Measurements from ENCODE around the gene GNG12. TPM values are rescaled to one million over a fixed set of nuclear protein-coding genes. Genes with fewer than 3 reads are reported as not detected.

Gene GNG12
- total RNA-seq, 4 donors from 2014 or later, result 89.6 to 129 (median 90.9) TPM

DNA sequence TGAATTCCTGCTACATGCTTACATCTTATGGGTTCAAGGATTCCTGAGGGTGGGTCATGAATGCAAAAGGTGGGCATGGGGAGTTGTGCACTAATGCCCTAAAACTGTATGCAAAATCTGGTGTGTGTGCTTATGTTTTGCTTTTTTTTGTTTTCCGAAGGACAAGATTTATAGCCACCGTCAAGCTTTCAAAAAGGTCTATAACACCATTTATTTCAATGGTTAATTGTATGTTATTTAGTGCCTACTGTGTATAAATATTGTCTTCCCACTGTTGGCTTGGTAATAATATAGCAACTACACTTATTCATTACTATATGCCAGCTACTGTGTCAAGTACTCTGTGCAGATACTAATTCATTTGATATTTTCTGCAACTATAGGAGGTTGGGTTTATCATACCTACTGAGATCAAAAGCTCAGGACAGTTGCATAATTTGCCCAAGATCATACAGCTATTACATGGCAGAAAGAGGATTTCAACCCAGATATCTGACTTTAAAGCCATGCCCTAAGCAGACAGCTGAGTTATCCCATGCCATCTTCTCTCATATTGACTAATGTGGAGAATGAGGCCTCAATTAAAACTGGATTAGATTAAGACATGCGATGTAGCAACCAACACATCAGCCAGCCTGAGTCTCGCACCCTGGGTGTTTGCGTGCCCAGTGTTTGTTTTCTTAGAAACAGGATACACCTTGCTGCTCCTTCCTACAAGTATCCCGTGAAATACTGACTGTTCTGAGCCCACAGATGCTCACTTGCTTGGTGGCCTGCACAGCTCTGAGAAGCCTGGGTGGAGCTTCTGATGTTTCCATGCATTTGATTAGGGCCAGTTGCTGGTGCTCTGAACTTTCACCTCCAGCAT, 113.7 kb downstream of the GNG12 start:
- Histone ChIP-seq H3K4me1 (peaks cover 54% of the 10 kb centered on the region), H3K9me3 (no peaks in the 10 kb centered on the region), H3K4me3 (no peak overlapping the region), H3K27me3 (no peaks in the 10 kb centered on the region), H3K36me3 (no peaks in the 10 kb centered on the region), H3K27ac (no peak overlapping the region)
- WGBS, result 77% methylated on average over 6 of the region's 6 CpGs
- TF ChIP-seq, protein P1, sequence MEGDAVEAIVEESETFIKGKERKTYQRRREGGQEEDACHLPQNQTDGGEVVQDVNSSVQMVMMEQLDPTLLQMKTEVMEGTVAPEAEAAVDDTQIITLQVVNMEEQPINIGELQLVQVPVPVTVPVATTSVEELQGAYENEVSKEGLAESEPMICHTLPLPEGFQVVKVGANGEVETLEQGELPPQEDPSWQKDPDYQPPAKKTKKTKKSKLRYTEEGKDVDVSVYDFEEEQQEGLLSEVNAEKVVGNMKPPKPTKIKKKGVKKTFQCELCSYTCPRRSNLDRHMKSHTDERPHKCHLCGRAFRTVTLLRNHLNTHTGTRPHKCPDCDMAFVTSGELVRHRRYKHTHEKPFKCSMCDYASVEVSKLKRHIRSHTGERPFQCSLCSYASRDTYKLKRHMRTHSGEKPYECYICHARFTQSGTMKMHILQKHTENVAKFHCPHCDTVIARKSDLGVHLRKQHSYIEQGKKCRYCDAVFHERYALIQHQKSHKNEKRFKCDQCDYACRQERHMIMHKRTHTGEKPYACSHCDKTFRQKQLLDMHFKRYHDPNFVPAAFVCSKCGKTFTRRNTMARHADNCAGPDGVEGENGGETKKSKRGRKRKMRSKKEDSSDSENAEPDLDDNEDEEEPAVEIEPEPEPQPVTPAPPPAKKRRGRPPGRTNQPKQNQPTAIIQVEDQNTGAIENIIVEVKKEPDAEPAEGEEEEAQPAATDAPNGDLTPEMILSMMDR (IDR thresholded peaks at IDR 0.05), result no peak
- TF ChIP-seq POLR2A (IDR thresholded peaks at IDR 0.05) (no peak), EP300 (IDR thresholded peaks at IDR 0.05) (no peak), POLR2AphosphoS5 (IDR thresholded peaks at IDR 0.05) (no peak)
- DNase-seq (ENCODE audit: low spot score in 2 of 2), result no peak

DNA sequence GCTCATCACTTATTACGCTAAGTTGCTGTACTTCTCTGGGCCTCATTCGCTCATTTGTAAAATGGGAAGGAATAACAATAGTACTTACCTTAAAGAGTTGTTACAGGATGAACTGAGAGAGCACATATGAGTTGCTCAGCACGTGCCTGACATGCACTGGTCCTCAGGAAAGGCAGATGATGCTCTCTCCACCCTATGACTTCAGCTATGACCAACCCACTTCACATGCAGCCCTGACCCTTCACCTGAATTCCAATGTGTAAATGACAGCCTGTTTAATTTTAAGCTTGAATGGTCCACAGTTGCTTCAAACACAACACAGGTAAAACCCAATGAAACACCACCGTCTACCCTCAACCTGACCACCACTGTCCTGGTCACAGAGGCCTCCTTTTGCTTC, 115.4 kb downstream of the GNG12 start:
- no peak for DNase-seq (ENCODE audit: low spot score in 2 of 2)
- Histone ChIP-seq H3K27me3 (no peaks in the 10 kb centered on the region), H3K4me1 (peaks cover 54% of the 10 kb centered on the region), H3K36me3 (no peaks in the 10 kb centered on the region), H3K9me3 (no peaks in the 10 kb centered on the region), H3K27ac (no peak overlapping the region), H3K4me3 (no peak overlapping the region)
- TF ChIP-seq EP300 (IDR thresholded peaks at IDR 0.05) (no peak), POLR2A (IDR thresholded peaks at IDR 0.05) (no peak), POLR2AphosphoS5 (IDR thresholded peaks at IDR 0.05) (no peak)
- TF ChIP-seq, protein P1 (IDR thresholded peaks at IDR 0.05), result no peak
- WGBS, result 93% methylated on average over 4 of the region's 4 CpGs

DNA sequence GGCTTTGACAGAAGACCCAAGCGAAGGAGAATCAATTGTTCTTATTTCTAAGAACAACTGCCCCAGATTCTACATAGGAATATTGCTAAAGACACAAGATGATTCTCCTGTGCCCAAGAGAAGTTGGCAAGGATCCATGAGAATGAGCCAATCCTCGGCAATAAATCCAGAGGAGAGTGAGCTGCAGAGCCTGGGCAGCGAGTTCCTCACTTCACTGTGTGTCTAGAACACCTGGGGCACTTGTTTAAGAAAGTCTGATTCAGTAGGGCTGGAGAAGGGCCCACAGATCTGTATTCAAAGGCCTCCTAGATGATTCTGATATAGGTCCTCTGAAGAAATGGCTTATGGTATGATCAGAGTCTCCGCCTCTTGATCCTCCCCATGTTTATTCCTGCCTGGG, 116.5 kb downstream of the GNG12 start:
- no peak overlapping the region for H3K4me3 ChIP-seq
- H3K4me1 ChIP-seq, result peaks cover 57% of the 10 kb centered on the region
- TF ChIP-seq EP300 (IDR thresholded peaks at IDR 0.05), result no peak
- no peak for DNase-seq (ENCODE audit: low spot score in 2 of 2)
- H3K9me3 ChIP-seq, result no peaks in the 10 kb centered on the region
- no peaks in the 10 kb centered on the region for H3K36me3 ChIP-seq
- peak overlapping the region; percentile 3 for H3K27ac ChIP-seq
- H3K27me3 ChIP-seq, result no peaks in the 10 kb centered on the region
- 36% methylated on average over 4 of the region's 4 CpGs for WGBS

DNA sequence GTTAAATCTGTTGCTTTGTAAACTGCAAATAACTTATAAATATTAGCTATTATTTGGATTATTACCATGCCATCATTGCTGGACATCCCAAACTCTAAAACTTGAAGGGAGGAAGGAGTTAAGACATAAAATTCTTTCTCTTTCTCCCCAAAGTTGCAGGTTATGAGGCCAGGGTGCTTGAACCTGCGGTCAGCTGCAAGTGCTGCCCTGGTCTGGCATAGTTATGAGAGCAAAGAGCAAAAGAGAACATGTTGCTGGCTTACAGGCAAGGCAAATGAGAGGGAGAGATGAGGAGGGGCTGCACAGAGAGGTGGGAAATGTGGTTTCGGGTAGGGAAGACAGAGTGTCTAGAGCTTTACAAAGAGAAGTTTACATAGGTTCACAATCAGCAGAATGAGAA, 117.4 kb downstream of the GNG12 start:
- no peak overlapping the region for H3K27ac ChIP-seq
- WGBS, result 87% methylated on average over 2 of the region's 2 CpGs
- peaks cover 59% of the 10 kb centered on the region for H3K4me1 ChIP-seq
- H3K36me3 ChIP-seq, result no peaks in the 10 kb centered on the region
- no peaks in the 10 kb centered on the region for H3K27me3 ChIP-seq
- DNase-seq (ENCODE audit: low spot score in 2 of 2), result no peak
- TF ChIP-seq POLR2AphosphoS5 (IDR thresholded peaks at IDR 0.05), result no peak
- TF ChIP-seq EP300 (IDR thresholded peaks at IDR 0.05), result no peak
- TF ChIP-seq, protein P1 (IDR thresholded peaks at IDR 0.05), result no peak
- no peaks in the 10 kb centered on the region for H3K9me3 ChIP-seq
- H3K4me3 ChIP-seq, result no peak overlapping the region

DNA sequence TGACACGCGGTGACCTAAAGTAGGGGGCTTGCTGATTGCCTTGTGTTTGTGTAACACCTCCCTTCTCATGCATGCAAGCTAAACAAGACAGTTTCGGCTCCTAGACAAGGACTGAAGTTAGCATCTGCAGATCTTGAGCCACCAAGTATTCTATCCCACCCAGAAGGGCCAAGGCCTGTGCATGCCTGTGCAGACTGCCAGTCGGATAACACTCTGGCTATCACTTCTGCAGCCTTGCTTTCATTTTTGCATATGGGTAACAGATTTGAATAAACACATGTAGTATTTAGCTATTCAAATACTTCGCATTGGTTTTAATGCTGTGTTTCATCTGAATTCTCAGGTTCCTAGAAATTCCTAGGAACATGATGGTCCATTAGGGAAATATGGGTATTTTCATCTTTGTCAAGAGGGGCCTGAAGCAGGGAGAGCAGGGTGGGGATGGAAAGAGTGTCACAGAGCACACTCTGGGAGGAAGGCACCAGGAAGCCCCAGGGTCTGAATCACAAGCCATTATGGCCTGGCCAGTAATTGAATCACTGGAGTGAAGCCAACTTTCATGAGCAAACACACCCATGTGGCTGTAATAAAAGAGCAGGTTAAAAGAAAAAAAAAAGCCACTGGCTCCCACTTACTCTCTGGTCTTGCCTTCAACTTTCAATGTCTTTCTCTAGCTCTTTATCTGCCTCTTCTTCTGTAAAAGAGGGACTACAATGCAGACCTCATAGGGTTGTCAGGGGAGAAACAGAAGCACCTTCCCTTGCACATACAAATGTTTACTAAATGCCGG, 120.0 kb downstream of the GNG12 start:
- Histone ChIP-seq H3K4me1 (peaks cover 66% of the 10 kb centered on the region), H3K27me3 (no peaks in the 10 kb centered on the region), H3K4me3 (no peak overlapping the region), H3K27ac (no peak overlapping the region), H3K9me3 (no peaks in the 10 kb centered on the region), H3K36me3 (no peaks in the 10 kb centered on the region)
- TF ChIP-seq POLR2A (IDR thresholded peaks at IDR 0.05) (no peak), POLR2AphosphoS5 (IDR thresholded peaks at IDR 0.05) (no peak), EP300 (IDR thresholded peaks at IDR 0.05) (no peak)
- TF ChIP-seq, protein P1 (IDR thresholded peaks at IDR 0.05), result no peak
- no peak for DNase-seq (ENCODE audit: low spot score in 2 of 2)
- WGBS, result 49% methylated on average over 6 of the region's 6 CpGs
